HG02938 (cell line): Measurements from ENCODE around the gene RALA.
"Not testable (repeated sequence)": the region's sequence is repeated elsewhere in the genome, so short reads cannot be mapped to it uniquely, and the experiment has no call there.

Experiments
- ATAC-seq: cut with Tn5 transposase; IDR thresholded peaks from one replicate; pipeline ENCODE4 v1.9.1; 2021; ENCODE audit warnings: mild to moderate bottlenecking, moderate library complexity; ENCODE audit not compliant: unreplicated experiment

Gene RALA

DNA sequence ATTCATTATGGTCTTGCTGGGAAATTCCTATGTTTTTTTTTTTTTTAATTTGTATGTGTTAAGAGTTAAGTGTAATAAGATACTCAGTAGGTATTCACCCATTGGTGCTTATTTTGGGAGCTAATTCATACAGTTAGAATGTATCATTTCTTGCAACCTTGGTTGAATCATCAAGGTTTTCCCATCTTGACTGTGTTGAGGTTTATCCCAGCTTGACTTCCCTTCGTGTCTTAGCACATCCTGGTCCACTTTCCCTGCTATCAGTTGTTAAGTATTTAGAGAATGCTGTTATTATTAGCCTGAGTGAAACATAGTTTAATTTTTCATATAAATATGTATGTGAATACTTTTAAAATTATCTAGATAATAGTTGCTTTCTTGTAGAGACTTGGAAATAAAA is 20.8 kb downstream of the RALA start:
- ATAC-seq: no peak

DNA sequence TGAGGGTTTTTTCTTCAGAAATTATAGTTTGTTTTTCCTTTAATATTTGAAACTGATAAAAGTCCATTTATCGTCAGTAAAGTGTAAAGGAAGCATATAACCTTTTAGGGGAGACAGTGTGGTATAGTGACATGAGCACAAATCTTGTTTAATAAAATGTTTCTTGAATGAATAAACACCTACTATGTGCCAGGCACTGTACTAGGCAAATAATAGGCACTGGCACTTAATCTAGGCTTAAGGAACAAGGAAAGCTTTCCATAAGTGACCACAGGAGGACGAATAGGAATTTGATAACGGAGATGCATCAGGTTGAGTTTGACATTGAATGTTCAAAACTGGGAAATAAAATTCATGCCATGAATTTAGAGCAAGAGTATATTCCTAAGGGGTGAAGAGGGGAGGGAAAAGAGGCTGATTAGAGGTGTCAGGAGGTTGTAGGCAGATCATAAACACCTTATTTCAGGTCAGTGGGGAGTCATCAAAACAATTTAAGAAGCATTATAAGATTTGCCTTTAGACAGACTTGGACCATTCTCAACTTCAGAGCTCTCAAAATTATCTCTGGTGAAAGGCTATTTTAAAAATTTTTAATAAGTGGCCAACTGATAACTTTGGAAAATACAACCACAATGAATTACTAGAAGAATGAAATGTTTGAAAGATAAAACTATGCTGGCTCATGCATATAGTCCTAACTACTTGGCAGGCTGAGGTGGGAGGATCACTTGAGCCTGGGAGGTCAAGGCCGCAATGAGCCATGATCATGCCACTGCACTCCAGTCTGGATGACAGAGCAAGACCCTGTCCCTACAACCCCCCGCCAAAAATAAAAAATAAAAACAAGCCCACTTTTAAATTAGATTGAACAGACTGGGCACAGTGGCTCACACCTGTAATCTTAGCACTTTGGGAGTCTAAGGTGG is 22.4 kb downstream of the RALA start:
- ATAC-seq: no peak

DNA sequence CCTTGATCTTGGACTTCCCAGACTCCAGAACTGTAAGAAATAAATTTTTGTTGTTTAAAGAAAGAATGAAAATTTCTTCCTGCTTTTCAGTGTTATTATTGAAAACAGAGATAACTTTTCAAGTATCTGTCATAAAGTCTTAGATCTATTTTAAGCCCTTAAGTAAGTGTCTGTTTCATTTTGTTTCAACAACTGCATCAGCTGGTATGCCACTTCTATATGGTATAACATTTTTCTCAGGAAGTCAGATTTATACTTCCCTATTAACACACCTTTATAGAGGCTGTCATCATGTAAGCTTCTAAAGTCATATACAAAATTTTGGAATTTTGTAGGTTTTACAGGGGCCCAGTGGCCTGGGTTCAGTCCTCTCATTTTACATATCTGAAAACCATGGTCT is 24.4 kb downstream of the RALA start:
- no peak for ATAC-seq

DNA sequence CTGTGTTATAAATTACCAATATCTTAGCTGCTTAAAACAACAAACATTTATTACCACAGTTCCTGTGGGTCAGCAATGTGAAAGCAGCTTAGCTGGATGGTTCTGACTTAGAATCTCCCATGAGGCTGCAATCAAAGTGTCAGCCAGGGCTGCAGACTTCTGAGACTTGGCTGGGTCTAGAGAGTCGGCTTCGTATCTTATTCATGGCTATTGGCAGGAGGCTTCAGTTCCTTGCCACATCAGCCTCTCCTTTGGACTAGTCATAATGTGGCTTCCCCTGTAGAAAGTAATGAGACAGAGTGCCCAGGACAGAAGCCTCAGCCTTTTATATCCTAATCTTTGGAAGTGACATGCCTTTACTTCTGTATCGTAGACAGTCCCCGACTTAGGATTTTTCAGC is 27.3 kb downstream of the RALA start:
- no peak for ATAC-seq

DNA sequence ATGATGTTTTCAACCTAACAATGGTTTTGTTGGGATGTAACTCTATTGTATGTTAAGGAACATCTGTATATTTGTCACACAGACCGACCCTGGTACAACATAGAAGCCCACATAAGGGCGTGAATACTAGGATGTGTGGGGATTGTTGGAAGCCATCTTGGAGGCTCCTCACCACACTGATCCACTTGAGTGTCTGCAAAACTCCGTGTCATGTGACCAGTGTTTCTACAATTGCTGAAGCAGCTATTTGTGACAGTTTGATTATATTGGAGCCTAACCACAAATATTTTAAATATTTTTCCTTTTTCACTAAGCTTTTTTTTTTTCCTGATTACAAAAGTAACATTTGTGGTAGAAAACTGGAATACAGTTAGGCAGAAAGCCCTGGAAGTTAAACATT is 27.9 kb downstream of the RALA start:
- no peak for ATAC-seq

DNA sequence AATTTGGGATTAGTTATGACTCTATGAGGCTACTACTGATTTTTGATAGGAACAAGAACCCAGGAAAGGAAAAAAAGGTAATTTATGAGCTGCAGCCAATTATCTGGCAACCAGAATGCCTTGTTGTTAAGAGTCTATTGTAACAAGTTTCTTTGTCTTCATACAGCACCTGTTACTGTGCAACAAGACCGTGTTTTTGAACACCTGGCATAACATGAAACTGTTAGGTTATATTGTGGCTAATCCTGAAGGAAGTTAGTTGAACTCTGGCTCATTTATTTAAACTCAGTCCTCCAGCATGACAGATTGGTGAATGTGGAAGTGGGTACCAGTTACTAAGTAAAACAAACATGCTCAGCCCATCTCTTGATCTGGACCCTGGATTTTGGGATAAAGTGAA is 33.0 kb downstream of the RALA start:
- ATAC-seq: no peak

DNA sequence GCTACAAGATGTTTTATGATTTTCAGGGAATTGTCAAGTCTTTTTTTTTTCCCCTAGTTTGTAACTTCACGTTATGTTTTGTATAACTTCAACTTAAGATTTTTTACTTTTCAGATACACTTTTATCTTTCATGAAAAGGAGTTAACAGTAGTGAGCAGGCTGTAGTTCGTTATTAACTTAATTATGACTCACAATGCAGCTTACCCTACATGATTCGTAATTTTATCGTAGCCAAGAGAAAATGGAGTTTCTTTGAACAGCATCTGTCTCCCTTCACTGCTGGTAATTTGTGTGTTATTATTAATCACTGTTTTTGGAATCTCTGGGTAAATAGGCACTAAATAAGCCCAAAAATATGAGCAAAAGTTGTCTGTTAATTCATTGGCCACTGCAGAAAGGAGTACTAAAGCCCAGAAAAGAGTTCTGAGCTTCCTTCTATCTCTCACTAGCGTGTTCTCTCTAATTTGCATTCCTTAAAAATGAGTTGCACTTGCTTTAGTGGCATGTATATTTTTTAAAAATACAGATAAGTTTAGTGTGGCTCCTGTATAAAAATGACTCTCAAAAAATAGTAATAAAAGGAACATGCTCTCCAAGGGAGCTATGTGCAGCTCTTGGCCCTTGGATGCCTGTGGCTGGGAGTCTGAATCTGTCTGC is 36.1 kb downstream of the RALA start:
- ATAC-seq: no peak

DNA sequence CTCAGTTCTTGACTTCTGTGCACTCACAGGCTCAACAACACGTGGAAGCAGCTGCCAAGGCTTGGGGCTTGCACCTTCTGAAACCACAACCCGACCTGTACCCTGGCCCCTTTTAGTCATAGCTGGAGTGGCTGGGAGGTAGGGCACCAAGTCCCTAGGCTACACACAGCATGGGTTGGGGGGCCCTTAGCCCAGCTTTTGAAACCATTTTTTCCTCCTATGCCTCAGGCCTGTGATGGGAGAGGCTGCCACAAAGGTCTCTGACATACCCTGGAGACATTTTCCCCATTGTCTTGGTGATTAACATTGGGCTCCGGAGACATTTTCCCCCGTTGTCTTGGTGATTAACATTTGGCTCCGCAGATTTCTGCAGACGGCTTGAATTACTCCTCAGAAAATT is 38.6 kb downstream of the RALA start:
- ATAC-seq: no peak

DNA sequence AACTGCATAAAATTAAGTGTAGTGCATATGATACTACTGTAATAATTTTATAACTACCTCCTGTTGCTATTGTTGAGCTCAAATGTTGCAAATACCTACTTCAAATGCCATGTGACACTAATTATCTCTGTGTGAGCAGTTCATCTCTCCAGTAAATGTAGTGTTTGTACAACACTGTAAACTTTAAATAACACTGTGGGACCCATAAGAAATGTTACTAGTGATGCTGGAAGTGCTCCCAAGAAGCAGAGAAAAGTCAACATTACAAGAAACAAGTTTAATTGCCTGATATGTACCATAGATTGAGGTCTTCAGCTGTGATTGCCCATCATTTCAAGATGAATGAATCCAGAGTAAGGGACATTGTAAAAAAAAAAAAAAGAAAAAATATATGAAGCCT is 39.9 kb downstream of the RALA start:
- ATAC-seq: no peak

DNA sequence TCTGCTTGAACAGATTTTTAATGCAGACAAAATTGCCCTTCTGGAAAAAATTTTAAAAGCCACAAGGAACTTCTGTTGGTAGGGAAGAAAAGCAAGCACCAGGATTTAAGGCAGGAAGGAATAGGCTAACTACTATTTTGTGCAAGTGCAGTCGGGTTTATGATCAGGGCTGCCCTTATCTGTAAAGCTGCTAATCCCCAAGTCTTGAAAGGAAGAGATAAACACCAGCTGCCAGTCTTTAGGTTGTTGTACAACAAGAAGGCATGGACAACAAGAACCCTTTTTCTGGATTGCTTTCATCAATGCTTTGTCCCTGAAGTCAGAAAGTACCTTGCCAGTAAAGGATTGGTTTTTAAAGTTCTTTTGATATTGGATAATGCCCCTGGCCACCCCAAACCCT is 40.7 kb downstream of the RALA start:
- ATAC-seq: no peak

DNA sequence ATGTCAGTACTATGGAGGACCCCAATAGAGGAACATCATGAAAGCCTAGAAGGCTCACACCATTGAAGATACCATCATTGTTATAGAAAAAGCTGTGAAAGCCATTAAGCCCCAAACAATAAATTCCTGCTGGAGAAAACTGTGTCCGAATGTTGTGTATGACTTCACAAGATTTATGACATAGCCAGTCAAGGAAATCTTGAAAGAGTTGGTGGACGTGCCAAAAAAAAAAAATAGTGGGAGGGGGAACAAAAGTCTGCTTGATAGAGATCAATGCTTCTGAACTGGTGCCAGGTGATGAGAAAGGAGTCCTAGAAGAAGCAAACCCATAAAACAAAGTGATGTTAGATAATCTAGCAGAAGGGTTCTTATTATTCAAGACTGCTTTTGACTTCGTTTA is 41.2 kb downstream of the RALA start:
- no peak for ATAC-seq

DNA sequence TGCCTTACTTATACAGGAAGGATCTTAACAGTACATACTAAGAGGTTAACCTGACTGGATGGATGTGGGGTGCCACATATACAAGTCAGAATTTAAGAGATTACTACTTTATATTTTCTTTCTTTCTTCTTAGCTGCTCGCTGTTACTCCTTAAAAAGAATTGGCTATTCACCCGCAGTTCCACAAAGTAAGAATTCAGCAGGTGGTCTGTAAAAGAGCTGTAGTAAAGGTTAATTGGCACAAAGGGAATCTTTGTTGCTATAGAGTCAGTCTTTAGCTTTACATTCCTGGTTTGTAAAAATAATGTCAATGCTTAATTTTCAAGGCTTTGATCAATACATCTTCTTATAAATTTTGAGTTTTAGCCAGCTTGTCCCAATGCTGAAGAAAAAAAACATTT is 43.2 kb downstream of the RALA start:
- ATAC-seq: no peak

DNA sequence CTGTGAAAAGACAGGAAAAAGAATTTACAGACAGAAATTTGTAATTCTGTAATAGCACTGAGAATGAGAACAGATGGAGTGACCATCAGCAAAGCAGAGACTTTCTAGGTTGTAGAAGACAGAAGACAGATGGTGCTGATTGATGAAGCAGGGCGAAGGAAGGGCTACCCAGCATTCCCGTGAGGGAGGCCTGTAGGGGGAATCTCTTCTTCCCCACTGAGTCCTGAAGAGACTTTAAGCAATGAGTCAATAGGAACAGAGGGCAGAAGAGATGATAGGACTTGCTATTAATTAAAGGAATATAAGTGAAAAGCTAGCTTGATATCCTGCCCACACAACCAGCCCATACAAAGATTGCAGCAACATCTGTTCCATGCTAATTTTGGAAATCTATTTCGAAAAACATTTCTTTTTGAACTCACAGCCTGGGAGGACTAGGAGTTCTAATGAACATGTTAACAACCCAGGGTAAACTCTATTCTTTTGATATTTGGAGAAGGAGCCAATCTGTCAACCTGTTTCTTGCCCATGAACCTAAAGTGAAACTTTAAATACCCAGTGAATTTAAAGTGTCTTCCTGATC is 44.1 kb downstream of the RALA start:
- no peak for ATAC-seq

DNA sequence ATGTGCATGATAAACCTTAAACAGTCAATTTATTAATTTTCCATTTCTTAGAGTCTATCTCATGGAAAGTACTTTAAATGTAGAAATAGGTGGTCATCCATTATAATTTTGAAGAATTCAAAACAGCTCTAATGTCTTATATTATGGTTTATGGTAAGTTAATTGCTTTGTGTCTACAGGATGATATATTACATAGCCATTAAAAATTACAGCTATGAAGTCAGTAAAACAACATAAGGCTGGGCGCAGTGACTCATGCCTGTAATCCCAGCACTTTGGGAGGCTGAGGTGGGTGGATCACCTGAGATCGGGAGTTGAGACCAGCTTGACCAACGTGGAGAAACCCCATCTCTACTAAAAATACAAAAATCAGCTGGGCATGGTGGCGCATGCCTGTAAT is 44.9 kb downstream of the RALA start:
- not testable (repeated sequence) for ATAC-seq

DNA sequence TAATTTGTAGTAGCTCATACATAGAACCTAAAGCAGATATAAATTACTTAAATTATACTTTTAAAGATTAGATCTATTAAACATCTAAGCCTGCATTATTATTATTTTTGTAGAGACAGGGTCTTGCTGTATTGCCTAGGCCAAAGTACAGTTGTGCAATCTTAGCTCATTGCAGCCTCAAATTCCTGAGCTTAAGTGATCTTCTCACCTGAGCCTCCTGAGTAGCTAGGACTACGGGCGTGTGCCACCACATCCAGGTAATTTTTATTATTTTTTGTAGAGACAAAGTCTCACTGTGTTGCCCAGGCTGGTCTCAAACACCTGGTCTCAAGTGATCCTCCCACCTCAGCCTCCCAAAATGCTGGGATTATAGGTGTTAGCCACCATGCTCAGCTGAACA is 46.7 kb downstream of the RALA start:
- ATAC-seq: no peak

DNA sequence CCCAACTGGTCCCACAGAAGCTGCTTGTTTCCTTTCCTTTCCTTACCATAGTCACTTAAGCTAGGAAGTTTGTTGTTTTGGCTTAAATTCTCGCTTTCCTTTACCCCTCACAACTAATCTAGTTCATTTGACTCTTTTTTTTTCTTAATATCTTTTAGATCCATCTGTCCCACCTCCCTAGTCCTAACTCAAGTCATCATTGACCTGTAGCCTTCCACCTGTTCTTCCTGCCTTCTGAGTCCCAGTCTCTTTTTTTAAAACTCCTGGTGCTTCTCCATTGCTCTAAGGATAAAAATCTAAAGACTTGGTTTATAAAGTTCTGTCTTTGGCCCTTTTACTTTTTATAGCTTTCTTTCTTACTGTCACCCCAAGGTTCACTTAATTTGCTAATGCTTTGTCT is 47.6 kb downstream of the RALA start:
- ATAC-seq: no peak

DNA sequence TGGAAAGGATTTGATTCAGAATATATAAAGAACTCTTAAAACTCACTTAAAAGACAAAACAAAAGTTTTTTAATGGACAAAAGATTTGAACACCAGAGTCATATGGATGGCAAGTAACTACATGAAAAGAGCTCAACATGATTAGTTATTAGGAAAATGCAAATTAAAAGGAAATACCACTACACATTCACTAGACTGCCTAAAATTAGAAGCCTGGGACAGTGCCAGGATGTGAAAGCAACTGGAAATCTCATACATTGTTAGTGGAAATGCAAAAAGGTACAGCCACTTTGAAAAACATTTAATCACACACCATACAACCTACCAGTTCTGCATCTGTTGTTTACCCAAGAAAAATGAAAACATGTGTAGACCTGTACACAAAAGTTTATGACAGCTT is 48.8 kb downstream of the RALA start:
- no peak for ATAC-seq

DNA sequence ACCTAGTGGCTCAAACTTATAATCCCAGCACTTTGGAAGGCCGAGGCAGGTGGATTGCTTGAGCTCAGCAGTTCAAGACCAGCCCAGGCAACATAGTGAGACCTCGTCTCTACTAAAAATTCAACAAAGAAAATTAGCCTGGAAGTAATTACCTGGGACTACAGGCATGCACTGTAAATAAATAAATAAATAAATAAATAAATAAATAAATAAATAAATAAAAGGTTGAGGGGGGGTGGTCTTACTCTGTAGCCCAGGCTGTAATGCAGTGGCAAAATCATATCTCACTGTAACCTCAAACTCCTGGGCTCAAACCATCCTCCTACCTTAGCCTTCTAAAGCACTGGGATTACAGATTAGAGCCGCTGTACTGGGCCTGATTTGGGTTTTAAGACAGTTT is 50.5 kb downstream of the RALA start:
- no peak for ATAC-seq

DNA sequence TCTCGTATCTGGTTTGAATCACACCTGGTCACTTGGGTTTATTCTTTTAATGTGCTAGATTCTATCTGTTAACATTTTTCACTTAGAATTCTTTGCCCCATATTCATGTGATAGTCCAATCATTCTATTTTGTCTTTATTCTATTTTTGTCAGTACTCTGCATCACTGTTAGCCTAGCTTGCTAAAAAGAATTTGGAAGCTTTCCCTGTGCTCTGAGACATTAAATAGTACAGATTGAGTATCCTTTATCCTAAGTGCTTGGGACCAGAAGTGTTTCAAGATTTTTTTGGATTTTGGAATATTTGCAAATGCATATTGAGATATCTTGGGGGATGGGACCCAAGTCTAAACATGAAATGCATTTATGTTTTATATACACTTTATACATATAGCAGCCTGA is 51.0 kb downstream of the RALA start:
- no peak for ATAC-seq

DNA sequence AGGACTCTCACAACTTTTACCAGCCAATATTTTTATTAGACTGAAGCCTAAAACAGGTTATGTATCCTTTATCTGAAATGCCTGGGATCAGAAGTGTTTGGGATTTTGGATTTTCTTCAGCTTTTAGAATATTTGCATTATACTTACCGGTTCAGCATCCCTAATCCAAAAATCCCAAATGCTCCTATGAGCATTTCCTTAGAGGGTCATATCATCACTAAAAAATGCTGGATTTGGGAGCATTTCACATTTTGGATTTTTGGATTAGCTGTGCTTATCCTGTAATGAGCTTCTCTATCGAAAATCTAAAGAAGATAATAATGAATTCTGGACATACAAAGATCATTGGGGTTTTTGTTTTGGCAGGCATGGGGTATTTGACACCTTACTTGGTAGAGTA is 53.0 kb downstream of the RALA start:
- no peak for ATAC-seq

DNA sequence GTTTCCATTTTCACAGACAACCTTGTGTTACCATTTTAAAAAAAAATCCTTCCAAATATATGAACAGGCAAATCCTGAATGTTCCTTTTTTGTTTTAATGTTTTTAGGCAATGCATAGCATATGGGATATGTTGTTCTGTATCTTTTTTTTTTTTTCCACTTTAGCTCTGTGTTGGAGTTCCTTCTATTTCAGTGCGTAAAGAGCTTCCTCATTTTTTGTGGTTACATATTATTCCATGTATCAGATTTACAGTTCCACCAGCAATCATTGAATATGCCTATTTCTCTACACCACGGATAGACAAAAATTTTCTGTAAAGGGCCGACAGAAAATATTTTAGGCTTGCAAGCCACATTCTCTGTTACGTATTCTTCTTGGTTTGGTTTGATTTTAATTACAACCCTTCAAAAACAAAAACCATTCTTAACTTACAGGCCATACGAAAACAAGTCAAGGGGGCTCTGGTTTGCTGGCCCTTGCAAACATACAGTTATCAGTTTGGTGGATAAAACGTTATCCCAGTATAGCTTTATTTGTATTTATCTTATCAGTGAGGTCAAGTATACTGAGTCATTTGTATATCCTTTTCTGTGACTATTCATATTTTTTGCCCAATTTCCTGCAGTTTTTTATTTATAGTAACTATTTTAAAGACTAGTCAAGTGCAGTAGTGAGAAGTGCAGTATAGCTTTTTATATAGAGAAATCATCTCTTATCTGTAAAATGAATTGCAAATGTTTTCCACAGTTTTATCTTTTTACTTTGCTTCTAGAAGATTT is 55.7 kb downstream of the RALA start:
- no peak for ATAC-seq
